Activated T-cell treated with anti-CD3 and anti-CD28 coated beads for 4 hours (primary cell): ENCODE results near the gene KIAA2012.

ENCODE experiments used
- DNase-seq: peaks from one replicate; pipeline ENCODE4 v3.0.0-alpha.2; 2020

Gene KIAA2012

DNA sequence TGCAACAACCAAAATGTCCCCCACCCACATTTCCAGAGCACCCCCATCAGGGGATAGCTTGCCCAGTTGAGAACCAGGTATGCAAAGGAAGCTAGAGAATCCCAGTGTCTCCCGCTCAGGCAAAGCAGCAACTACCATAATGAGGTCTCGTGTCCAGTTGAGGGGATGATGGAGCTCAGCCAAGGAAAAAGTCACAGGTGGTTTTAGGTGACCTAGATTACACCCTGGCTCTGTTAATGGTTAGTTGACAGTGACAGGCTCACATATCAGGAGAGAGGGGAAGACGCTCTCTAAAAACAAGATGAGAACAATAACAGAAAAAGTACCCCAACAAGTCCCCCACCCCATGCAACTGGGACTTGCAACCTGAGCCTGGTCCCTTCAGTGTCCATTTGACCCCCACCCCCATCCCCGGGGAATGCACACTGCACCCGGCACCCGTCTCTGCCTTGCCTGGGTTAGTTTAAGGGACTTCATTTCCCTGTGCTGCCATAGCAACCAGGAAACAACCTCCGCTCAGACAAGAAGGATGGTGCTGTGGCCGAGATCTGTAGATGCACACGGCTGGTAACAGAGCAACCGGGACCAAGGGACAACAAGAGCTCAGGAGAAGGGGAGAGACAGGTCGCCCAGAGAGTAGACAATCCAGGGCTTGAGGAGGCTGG is at the start of gene KIAA2012:
Gene KIAA2012, plus strand, starts transcription at position 519 of the 665 bp plus-strand sequence. CDS start 373 bp downstream, outside the sequence.
- DNase-seq: no peak

- DNase-seq: no peak
These were observed 49.2 kb upstream of the KIAA2012 start for GRCh38 chr2:202023904-202024266.

DNA sequence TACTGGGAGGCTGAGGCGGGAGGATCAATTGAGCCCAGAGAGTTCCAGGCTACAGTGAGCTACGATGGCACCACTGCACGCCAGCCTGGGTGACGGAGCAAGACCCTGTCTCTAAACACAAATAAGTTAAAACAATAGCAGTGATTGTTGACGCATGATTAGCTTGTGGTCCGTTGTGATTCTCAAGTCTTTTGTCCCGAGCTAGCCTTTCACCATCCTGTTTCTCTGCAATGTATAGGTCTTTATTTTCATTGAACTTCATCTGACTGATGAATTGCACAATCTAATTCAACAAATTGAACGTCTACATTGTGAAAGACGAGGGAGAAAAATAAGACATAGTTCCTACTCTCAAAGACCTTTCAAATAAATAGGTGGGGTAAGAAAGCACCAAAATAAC is 48.2 kb upstream of the KIAA2012 start:
- no peak for DNase-seq

DNA sequence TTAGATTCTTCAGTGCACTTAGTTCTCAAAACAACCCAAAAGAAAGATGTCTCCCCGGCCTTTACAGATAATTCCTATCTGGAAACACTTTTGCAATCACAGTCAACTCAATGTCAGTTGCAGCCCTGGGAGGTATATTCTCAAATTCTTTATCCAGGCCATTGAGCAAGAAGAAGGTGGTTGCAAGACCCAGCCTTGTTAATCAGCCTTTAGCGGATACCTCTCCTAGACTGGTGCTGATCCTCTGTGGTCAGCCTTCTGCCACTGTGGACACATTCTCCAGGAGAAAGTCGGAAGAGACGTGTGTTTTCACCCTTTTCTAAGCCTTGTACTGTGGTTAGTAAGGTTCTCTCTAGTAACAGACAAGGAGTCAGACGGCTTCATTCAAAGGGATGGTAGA is 47.2 kb upstream of the KIAA2012 start:
- DNase-seq: no peak

DNA sequence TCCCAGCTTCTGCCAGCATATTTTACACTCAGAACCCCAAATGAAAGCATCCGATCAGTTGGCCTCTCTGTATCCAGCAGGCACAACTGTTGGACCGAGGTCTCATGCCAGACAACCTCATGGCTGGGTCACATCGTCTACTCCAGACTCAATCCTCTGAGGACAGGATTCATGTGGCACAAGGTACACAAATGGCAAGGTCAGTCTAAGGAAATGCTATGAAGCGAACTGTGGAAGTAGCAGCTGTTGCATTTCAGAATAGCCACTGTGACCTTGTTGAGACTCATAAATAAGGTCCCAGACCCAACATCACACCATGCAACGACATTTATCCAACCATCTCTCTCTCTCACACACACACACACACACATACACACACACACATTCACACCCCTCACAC is 46.5 kb upstream of the KIAA2012 start:
- no peak for DNase-seq

GRCh38 chr2:202030691-202031090 is 42.4 kb upstream of the KIAA2012 start:
- no peak for DNase-seq

GRCh38 chr2:202031246-202031951 is 41.7 kb upstream of the KIAA2012 start:
- DNase-seq: no peak

- peak; percentile 2 for DNase-seq
These were observed 40.2 kb upstream of the KIAA2012 start for GRCh38 chr2:202032846-202033316.

DNA sequence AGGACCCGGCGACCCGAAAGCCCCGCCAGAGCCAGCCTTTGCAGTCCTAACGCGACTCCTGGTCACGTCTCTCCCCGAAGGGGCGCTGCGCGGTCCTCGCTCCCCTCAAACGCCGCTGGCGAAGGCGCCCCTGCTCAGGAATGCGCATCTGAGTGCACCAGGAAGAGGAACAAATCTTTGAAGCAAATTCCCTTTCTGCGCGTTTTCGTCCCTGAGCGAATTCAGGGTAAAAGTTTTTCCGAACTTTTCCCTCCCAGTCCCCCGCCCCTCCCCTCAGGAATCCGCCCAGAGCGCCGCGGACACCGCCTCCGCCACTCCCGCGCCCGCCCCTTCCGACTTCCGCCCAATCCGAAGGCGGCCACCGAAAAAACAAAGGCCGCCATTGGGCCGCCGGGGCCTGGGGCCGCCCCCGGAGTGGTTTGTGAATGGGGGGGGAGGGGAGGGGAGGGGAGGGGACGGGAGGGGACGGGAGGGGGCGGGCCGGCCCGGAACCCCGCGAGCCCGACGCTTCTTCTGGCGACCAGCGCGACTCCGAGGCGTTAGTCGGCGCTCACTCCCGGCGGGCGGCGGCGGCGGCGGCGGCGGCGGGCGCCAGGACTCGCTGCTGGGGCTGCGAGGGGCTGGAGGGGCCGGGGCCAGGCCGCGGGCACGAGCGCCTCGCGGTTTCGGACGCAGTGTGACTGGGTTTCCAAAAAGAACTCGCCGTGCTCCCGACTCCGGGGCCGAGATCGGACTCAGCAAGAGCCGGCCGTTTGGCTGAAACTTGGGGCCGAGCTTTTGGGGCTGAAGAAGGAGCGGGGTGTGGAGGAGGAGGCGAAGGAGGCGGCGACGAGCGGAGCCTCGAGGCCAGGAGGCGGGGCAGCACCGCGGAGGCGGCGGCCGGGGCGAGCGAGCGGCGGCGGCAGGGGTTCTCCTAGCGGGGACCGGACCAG is 39.5 kb upstream of the KIAA2012 start, which contains the start of gene FZD7:
Gene FZD7, plus strand, starts transcription at position 539 of the 932 bp plus-strand sequence. CDS start 793 bp downstream, outside the sequence.
- peak; percentile 75 for DNase-seq

DNA sequence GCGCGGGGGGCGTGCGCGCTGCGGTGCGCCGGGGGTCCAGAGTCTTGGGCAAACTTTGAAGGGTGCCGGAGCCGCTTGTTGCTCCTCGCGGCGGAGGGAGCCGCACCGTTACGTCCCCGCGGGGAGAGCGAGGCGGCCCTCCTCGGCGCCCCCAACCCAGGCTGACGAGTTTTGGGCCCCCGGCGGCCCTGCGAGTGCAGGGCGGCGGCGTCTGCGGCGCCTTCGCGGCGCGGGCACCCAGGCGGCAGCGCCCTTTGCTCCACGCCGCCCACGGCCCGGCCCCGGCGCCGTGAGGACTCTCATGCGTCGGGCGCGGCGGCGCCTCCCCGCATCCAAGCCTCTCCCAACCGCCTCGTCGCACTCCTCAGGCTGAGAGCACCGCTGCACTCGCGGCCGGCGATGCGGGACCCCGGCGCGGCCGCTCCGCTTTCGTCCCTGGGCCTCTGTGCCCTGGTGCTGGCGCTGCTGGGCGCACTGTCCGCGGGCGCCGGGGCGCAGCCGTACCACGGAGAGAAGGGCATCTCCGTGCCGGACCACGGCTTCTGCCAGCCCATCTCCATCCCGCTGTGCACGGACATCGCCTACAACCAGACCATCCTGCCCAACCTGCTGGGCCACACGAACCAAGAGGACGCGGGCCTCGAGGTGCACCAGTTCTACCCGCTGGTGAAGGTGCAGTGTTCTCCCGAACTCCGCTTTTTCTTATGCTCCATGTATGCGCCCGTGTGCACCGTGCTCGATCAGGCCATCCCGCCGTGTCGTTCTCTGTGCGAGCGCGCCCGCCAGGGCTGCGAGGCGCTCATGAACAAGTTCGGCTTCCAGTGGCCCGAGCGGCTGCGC is 38.6 kb upstream of the KIAA2012 start:
- DNase-seq: no peak

DNA sequence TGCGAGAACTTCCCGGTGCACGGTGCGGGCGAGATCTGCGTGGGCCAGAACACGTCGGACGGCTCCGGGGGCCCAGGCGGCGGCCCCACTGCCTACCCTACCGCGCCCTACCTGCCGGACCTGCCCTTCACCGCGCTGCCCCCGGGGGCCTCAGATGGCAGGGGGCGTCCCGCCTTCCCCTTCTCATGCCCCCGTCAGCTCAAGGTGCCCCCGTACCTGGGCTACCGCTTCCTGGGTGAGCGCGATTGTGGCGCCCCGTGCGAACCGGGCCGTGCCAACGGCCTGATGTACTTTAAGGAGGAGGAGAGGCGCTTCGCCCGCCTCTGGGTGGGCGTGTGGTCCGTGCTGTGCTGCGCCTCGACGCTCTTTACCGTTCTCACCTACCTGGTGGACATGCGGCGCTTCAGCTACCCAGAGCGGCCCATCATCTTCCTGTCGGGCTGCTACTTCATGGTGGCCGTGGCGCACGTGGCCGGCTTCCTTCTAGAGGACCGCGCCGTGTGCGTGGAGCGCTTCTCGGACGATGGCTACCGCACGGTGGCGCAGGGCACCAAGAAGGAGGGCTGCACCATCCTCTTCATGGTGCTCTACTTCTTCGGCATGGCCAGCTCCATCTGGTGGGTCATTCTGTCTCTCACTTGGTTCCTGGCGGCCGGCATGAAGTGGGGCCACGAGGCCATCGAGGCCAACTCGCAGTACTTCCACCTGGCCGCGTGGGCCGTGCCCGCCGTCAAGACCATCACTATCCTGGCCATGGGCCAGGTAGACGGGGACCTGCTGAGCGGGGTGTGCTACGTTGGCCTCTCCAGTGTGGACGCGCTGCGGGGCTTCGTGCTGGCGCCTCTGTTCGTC is 37.7 kb upstream of the KIAA2012 start:
- DNase-seq: no peak

GRCh38 chr2:202035941-202036372 is 37.1 kb upstream of the KIAA2012 start:
- DNase-seq: no peak

DNA sequence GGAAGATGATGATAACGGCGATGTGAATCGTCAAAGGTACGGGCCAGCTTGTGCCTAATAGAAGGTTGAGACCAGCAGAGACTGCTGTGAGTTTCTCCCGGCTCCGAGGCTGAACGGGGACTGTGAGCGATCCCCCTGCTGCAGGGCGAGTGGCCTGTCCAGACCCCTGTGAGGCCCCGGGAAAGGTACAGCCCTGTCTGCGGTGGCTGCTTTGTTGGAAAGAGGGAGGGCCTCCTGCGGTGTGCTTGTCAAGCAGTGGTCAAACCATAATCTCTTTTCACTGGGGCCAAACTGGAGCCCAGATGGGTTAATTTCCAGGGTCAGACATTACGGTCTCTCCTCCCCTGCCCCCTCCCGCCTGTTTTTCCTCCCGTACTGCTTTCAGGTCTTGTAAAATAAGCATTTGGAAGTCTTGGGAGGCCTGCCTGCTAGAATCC is 36.4 kb upstream of the KIAA2012 start:
- no peak for DNase-seq

- no peak for DNase-seq
These were observed 36.0 kb upstream of the KIAA2012 start for GRCh38 chr2:202037086-202037485.

GRCh38 chr2:202038471-202039277 is 34.4 kb upstream of the KIAA2012 start:
- no peak for DNase-seq

DNA sequence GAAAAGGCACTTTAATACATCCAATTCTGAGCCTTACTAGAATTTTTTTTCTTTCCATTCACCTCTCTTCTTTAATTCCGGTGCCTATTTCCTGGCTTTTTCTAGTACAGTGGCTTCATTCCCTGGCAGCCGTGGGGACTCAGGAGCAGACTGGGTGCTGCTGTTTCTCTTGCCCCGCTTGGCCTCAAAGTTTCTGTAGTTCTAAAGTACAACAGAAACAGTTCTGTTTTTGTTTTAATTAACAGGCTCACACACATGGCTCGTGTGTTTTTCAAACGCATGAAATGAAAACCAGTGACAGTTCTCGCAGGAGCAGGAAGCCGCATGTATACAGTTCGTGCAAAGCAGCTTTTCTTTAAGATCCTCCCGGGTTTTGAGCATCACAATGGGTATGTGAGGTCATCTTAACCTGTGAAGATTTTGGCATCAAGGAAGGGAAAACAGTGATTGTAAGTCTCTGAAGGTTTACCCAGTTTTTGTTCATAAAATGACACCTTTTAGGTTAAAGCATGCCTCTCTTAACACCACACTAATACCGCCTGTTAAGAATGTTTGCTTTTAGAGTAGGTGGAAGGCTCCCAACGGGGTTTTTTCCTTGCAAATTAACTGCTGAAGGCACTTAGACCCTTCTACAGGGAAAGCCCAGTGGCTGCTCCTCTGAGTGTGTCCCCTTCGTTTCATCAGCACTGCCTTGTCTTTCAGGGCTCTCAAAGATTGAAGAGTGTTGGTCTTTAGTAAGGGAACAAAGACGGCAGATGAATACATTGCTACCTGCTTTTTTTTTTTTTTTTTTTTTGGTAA is 33.6 kb upstream of the KIAA2012 start:
- DNase-seq: no peak

- no peak for DNase-seq
These were observed 32.8 kb upstream of the KIAA2012 start for GRCh38 chr2:202040079-202040844.

DNA sequence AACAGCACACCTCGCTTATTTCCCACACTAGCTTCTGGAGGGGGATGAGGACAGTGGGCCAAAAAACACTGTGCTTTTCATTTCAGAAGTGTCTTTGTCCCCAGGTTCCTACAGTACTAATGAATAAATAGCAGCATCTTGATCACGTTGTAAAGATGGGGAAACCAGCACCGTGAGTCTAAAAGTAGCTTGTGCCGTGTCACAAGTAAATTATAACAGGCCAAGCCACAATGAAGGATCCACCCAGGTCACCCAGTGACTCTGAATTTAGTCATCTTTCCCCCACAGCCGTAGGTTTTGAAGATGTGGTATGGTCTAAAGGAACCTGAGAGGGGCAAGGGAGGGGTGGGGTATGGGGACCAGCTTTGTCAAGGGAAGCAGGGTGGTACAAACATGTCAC is 30.6 kb upstream of the KIAA2012 start:
- DNase-seq: no peak

DNA sequence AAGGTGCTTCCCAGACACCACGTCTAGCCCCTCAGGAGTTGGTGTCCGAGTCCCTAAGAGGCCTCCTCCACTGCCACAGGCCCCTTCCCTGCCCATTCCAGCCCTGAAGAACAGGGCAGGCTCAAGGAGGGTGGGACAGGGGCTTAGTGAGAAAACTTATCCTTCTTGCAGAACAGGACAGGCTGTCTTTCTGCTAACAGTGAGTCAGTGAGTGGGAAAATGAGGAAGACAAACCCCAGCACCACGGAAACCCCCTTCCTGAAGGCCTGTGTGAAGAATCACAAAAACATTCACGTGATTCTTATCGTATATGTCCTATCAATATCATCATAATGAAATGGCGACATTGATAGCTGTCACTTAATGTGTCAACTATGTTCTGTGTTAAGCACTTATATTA is 29.6 kb upstream of the KIAA2012 start:
- no peak for DNase-seq
